SHP77 (cell line): ENCODE data around the gene DHRS7C.

ENCODE experiments used
- DNase-seq, 2 experiments: peaks; one replicate each; lab custom pipeline; 2025; lab: John Stamatoyannopoulos, UW

The DHRS7C gene

GRCh38 chr17:9766970-9767369 is 24.4 kb downstream of the DHRS7C start:
- no peak for DNase-seq

- no peak for DNase-seq
These were observed 26.1 kb downstream of the DHRS7C start for GRCh38 chr17:9765322-9765721.

- no peak for DNase-seq
These were observed 27.7 kb downstream of the DHRS7C start for GRCh38 chr17:9763643-9764042.

- no peak for DNase-seq
These were observed 31.1 kb downstream of the DHRS7C start for GRCh38 chr17:9760266-9760665.

GRCh38 chr17:9755083-9755482 is 36.3 kb downstream of the DHRS7C start:
- DNase-seq: no peak

GRCh38 chr17:9750524-9750923 is 40.9 kb downstream of the DHRS7C start:
- no peak for DNase-seq

GRCh38 chr17:9729735-9730420 is 61.5 kb downstream of the DHRS7C start:
- DNase-seq: no peak

- DNase-seq: peak; percentile 52 to 54
These were observed 62.2 kb downstream of the DHRS7C start for GRCh38 chr17:9729034-9729650.

- no peak for DNase-seq
These were observed 62.8 kb downstream of the DHRS7C start for GRCh38 chr17:9728564-9728963.

GRCh38 chr17:9728005-9728404 is 63.4 kb downstream of the DHRS7C start:
- no peak for DNase-seq

- DNase-seq: no peak
These were observed 65.1 kb downstream of the DHRS7C start for GRCh38 chr17:9726291-9726690.

- peak; percentile 56 to 62 for DNase-seq
These were observed 65.8 kb downstream of the DHRS7C start for GRCh38 chr17:9725575-9725974.
